Endothelial cell of umbilical vein (primary cell): ENCODE results near the gene EMC7. TPM values are rescaled to one million over a fixed set of nuclear protein-coding genes. Genes with fewer than 3 reads are reported as not detected.

ENCODE experiments used
- BruUV-seq: library from RNA; stranded (reverse); fragments of 400-500 nt; replicated peaks from 2 replicates; lab custom pipeline; 2021; lab: Mats Ljungman, UMichigan
- CTCF ChIA-PET: fragments of 300-600, 350-600 bp; sonication (Branson Sonifier 250); formaldehyde crosslinking; loops from one replicate; lab custom pipeline; 2021; ENCODE audit warnings: antibody characterized with exemption, inconsistent platforms; lab: Charles Lee
- POLR2A ChIA-PET: fragments of 300-600, 350-600 bp; sonication (Branson Sonifier 250); formaldehyde crosslinking; loops from one replicate; lab custom pipeline; 2021; ENCODE audit warnings: antibody characterized with exemption, inconsistent platforms; lab: Charles Lee
- DNase-seq: peaks from one replicate; pipeline ENCODE4 v3.0.0-alpha.2; 2011; ENCODE audit warnings: low read depth, low spot score
- FAIRE-seq: peaks from 2 replicates; lab custom pipeline; 2011; peaks lifted over from hg19 to GRCh38; lab: Jason Lieb, UNC
- H2AFZ ChIP-seq: 2 replicates; pipeline ENCODE4 v1.6.0; 2012; ENCODE audit warnings: low read depth, low read length, control low read depth, inconsistent platforms
- H3K27ac ChIP-seq: 2 replicates; pipeline ENCODE4 v1.5.1; 2011; ENCODE audit warnings: low read depth, mild to moderate bottlenecking, control low read depth, low read length, moderate library complexity; ENCODE audit not compliant: insufficient read depth
- H3K27me3 ChIP-seq, 2 experiments: 2 replicates each; pipeline versions ENCODE4 v1.6.0 to v1.6.1; 2011; ENCODE audit warnings: low read length in 2 of 2, mixed read lengths in 1 of 2; ENCODE audit not compliant: control insufficient read depth in 2 of 2, insufficient read depth in 2 of 2
- H3K36me3 ChIP-seq, 2 experiments: 2 replicates in 1 of 2; 3 replicates in 1 of 2; pipeline ENCODE4 v1.5.1; 2011; ENCODE audit warnings: low read length in 2 of 2, mild to moderate bottlenecking in 1 of 2, moderate library complexity in 1 of 2; ENCODE audit not compliant: control insufficient read depth in 2 of 2, insufficient read depth in 2 of 2; ENCODE audit errors: extremely low read depth in 1 of 2
- H3K4me1 ChIP-seq: 3 replicates; pipeline ENCODE4 v1.5.1; 2011; ENCODE audit warnings: mild to moderate bottlenecking, low read length; ENCODE audit not compliant: control insufficient read depth, insufficient read depth; ENCODE audit errors: extremely low read depth
- H3K4me2 ChIP-seq: 2 replicates; pipeline ENCODE4 v1.6.1; 2011; ENCODE audit warnings: low read length, control low read depth, mixed read lengths; ENCODE audit not compliant: insufficient read depth
- H3K4me3 ChIP-seq, 3 experiments: fragments of 200-600 bp in 1 of 3; sonication (generic), shearing (Covaris generic) in 1 of 3; replicated peaks in 1 of 3; 2 replicates each; pipeline ENCODE4 v1.5.1; 2011 to 2016; ENCODE audit warnings: control low read depth in 3 of 3, low read length in 3 of 3, mild to moderate bottlenecking in 2 of 3, inconsistent platforms in 1 of 3, low read depth in 1 of 3, moderate library complexity in 1 of 3; ENCODE audit not compliant: insufficient read depth in 1 of 3
- H3K79me2 ChIP-seq: 2 replicates; pipeline ENCODE4 v1.6.0; 2012; ENCODE audit warnings: low read length, inconsistent platforms; ENCODE audit not compliant: control insufficient read depth, insufficient read depth
- H3K9ac ChIP-seq: replicated peaks from 2 replicates; pipeline ENCODE3; 2011; ENCODE audit warnings: low read length, control low read depth; ENCODE audit not compliant: insufficient read depth; ENCODE audit errors: extremely low read depth
- H3K9me1 ChIP-seq: replicated peaks from 3 replicates; pipeline ENCODE4 v1.6.0; 2011; ENCODE audit warnings: mild to moderate bottlenecking, low read length; ENCODE audit not compliant: control insufficient read depth, insufficient read depth; ENCODE audit errors: extremely low read depth
- H3K9me3 ChIP-seq: replicated peaks from 2 replicates; pipeline ENCODE4 v1.5.1; 2012; ENCODE audit warnings: low read length, inconsistent platforms; ENCODE audit not compliant: control insufficient read depth, insufficient read depth
- H4K20me1 ChIP-seq: replicated peaks from 2 replicates; pipeline ENCODE3; 2011; ENCODE audit warnings: mild to moderate bottlenecking, low read length; ENCODE audit not compliant: control insufficient read depth, insufficient read depth; ENCODE audit errors: extremely low read depth
- CTCF ChIP-seq, 2 donors: IDR thresholded peaks; 1 replicate in 1 of 2; 2 replicates in 1 of 2; pipeline ENCODE4 v1.5.1; 2011; ENCODE audit warnings: low read length in 2 of 2, mild to moderate bottlenecking in 2 of 2, moderate library complexity in 2 of 2, control low read depth in 1 of 2, inconsistent platforms in 1 of 2, low read depth in 1 of 2; ENCODE audit not compliant: insufficient read depth in 1 of 2; ENCODE audit errors: extremely low read depth in 1 of 2
- EZH2 ChIP-seq: IDR thresholded peaks from 2 replicates; pipeline ENCODE4 v1.6.1; 2012; ENCODE audit warnings: borderline replicate concordance, low read depth, mild to moderate bottlenecking, moderate library complexity, low read length, inconsistent platforms; ENCODE audit not compliant: severe bottlenecking
- FOS ChIP-seq: IDR thresholded peaks from 2 replicates; pipeline ENCODE4 v1.6.1; 2011; ENCODE audit warnings: mild to moderate bottlenecking, low read length, moderate library complexity, borderline replicate concordance; ENCODE audit not compliant: insufficient read depth
- GATA2 ChIP-seq: IDR thresholded peaks from 2 replicates; pipeline ENCODE4 v1.7.0; 2011; ENCODE audit warnings: low read depth, mild to moderate bottlenecking, moderate library complexity, mixed read lengths, low read length; ENCODE audit not compliant: insufficient read length, insufficient read depth
- JUN ChIP-seq: IDR thresholded peaks from 2 replicates; pipeline ENCODE4 v1.6.1; 2011; ENCODE audit warnings: borderline replicate concordance, low read depth; ENCODE audit not compliant: insufficient read length, insufficient read depth
- POLR2A ChIP-seq: IDR thresholded peaks from 2 replicates; pipeline ENCODE4 v1.6.1; 2012; ENCODE audit warnings: low read depth, mild to moderate bottlenecking, control low read depth, low read length
- POLR2AphosphoS5 ChIP-seq: IDR thresholded peaks from 2 replicates; pipeline ENCODE4 v1.6.1; 2012; ENCODE audit warnings: low read depth, mild to moderate bottlenecking, control low read depth, low read length, moderate library complexity; ENCODE audit not compliant: insufficient read depth
- dilution Hi-C: fragments of 300-500 bp; cut with MboI; formaldehyde crosslinking; loops from one replicate; pipeline ENCODE4 v1.15.0; 2019; ENCODE audit warnings: low sequenced_read_pairs; ENCODE audit not compliant: extremely low pct_ligation_motif_present
- intact Hi-C: fragments of 100-400 bp; cut with micrococcal nuclease; formaldehyde crosslinking; loops from one replicate; pipeline ENCODE4 v1.10.0; 2022
- polyA plus RNA-seq, 4 experiments: library from polyadenylated mRNA; depleted of rRNA in 3 of 4; stranded (reverse) in 3 of 4; unstranded in 1 of 4; fragments of >200 nt; gene quantifications; 2 replicates each; pipeline versions ENCODE4 v1.2.1 to v1.2.3, GENCODE V29; 2011 to 2012; ENCODE audit warnings: missing spikeins in 1 of 4
- total RNA-seq: library from RNA; stranded (reverse); gene quantifications from 2 replicates; pipeline ENCODE4 v1.2.3, GENCODE V29; 2021

EMC7 gene
- total and polyA plus RNA-seq, 2 donors (not counting 3 experiments of a cell fraction or from before 2014, with no cell fraction given): 57.0 to 70.6 TPM

- intact Hi-C loops: no loop called here
Measured at GRCh38 chr15:34111488-34111887, 9.8 kb upstream of the EMC7 start.

More at GRCh38 chr15:34111488-34111887, 9.8 kb upstream of the EMC7 start:
- H3K27ac ChIP-seq: no peak overlapping the region
- ChIA-PET POLR2A (interaction anchor here (1.2 kb wide), 1 partner anchor 98 kb away, joined by 3 read pairs; the partner anchor contains the start of gene KATNBL1), CTCF (interaction anchor here (1.3 to 7.0 kb wide), 7 partner anchors 12 to 476 kb away, joined by 3 to 235 read pairs (median 46); partner anchors contain the start of genes GOLGA8B, KATNBL1 and LPCAT4)
- no peaks in the 10 kb centered on the region for H3K9me3 ChIP-seq
- H3K4me2 ChIP-seq: no peak overlapping the region
- no peaks in the 10 kb centered on the region for H3K79me2 ChIP-seq
- BruUV-seq: no TSS peak
- no peaks in the 10 kb centered on the region for H3K27me3 ChIP-seq
- FAIRE-seq (no peak), DNase-seq (no peak)
- no peak overlapping the region for H2AFZ ChIP-seq
- dilution Hi-C loops: no loop called here
- no peaks in the 10 kb centered on the region for H4K20me1 ChIP-seq
- H3K9me1 ChIP-seq: no peaks in the 10 kb centered on the region
- no peak overlapping the region for H3K4me3 ChIP-seq
- TF ChIP-seq CTCF (IDR thresholded peaks at IDR 0.05; ENCODE audit: extremely low read depth in 1 of 2, insufficient read depth in 1 of 2, low read depth in 1 of 2, low read length in 2 of 2): no peak
- no peak for TF ChIP-seq POLR2A
- no peak for TF ChIP-seq JUN
- no peak for TF ChIP-seq GATA2
- no peak for TF ChIP-seq POLR2AphosphoS5
- TF ChIP-seq FOS: no peak
- no peak for TF ChIP-seq EZH2
- no peak overlapping the region for H3K9ac ChIP-seq
- no peaks in the 10 kb centered on the region for H3K4me1 ChIP-seq
- no peaks in the 10 kb centered on the region for H3K36me3 ChIP-seq
